HEK293 (cell line): ENCODE results near the gene AIG1.
"Not testable (repeated sequence)": the region's sequence is repeated elsewhere in the genome, so short reads cannot be mapped to it uniquely, and the experiment has no call there.

Experiments used
- CTCF ChIA-PET: fragments of 350-600 bp; formaldehyde crosslinking; extraction: SDS; loops from one replicate; lab custom pipeline; 2021; ENCODE audit warnings: antibody characterized with exemption; lab: Yijun Ruan, JAX
- POLR2A ChIA-PET: fragments of 300-600 bp; formaldehyde crosslinking; extraction: SDS; loops from one replicate; lab custom pipeline; 2020; ENCODE audit warnings: antibody characterized with exemption, inconsistent platforms; lab: Yijun Ruan, JAX
- H3K27ac ChIP-seq: fragments of 200-500 bp; sonication (Bioruptor generic); 2 replicates; pipeline ENCODE4 v1.5.1; 2014; ENCODE audit warnings: low read depth, low read length, control low read depth, inconsistent platforms; ENCODE audit errors: extremely low read depth
- H3K36me3 ChIP-seq, 2 experiments: fragments of 200-500 bp in 1 of 2; sonication (Bioruptor generic) in 1 of 2; 1 replicate in 1 of 2; 2 replicates in 1 of 2; pipeline ENCODE4 v1.5.1; 2014 to 2017; ENCODE audit warnings: inconsistent platforms in 2 of 2, low read length in 2 of 2; ENCODE audit not compliant: control insufficient read depth in 2 of 2, insufficient read depth in 1 of 2
- H3K4me1 ChIP-seq: fragments of 200-500 bp; sonication (Bioruptor generic); 2 replicates; pipeline ENCODE4 v1.5.1; 2014; ENCODE audit warnings: mild to moderate bottlenecking, low read length, inconsistent platforms; ENCODE audit not compliant: control insufficient read depth, insufficient read depth
- H3K4me3 ChIP-seq: 2 replicates; pipeline ENCODE4 v1.5.1; 2011; ENCODE audit warnings: low read depth, mild to moderate bottlenecking, control low read depth, low read length, moderate library complexity
- H3K9me3 ChIP-seq: fragments of 200-500 bp; sonication (Bioruptor generic); 2 replicates; pipeline ENCODE4 v1.5.1; 2014; ENCODE audit warnings: low read depth, low read length, inconsistent platforms; ENCODE audit not compliant: control insufficient read depth, insufficient read depth
- INSM2 ChIP-seq: fragments of 450-650 bp; formaldehyde crosslinking; IDR thresholded peaks from 2 replicates; pipeline ENCODE4 v1.5.1; 2016; ENCODE audit warnings: missing biosample characterization, missing genetic modification characterization
- PBX3 ChIP-seq: sonication (generic); formaldehyde crosslinking; IDR thresholded peaks from 2 replicates; pipeline ENCODE4 v1.8.1; 2022; ENCODE audit warnings: mild to moderate bottlenecking, moderate library complexity, missing genetic modification reagents
- TRIM28 ChIP-seq: IDR thresholded peaks from 2 replicates; pipeline ENCODE4 v1.6.1; 2011; ENCODE audit warnings: low read length, control low read depth, borderline replicate concordance
- ZNF138 ChIP-seq: fragments of 450-650 bp; formaldehyde crosslinking; IDR thresholded peaks from 2 replicates; pipeline ENCODE4 v1.5.1; 2016; ENCODE audit warnings: missing biosample characterization, missing genetic modification characterization, borderline replicate concordance
- ZNF391 ChIP-seq: fragments of 450-650 bp; formaldehyde crosslinking; IDR thresholded peaks from 2 replicates; pipeline ENCODE4 v1.5.1; 2016; ENCODE audit warnings: low read depth, missing biosample characterization, missing genetic modification characterization, borderline replicate concordance
- ZNF473 ChIP-seq: fragments of 450-650 bp; formaldehyde crosslinking; IDR thresholded peaks from 2 replicates; pipeline ENCODE4 v1.5.1; 2017; ENCODE audit warnings: missing biosample characterization, missing genetic modification characterization
- ZNF549 ChIP-seq: fragments of 450-650 bp; IDR thresholded peaks from 2 replicates; pipeline ENCODE4 v1.5.1; 2018; ENCODE audit warnings: missing biosample characterization, missing genetic modification characterization, mild to moderate bottlenecking, inconsistent platforms, moderate library complexity
- ZNF658 ChIP-seq: fragments of 450-650 bp; formaldehyde crosslinking; IDR thresholded peaks from 2 replicates; pipeline ENCODE4; 2016; ENCODE audit warnings: missing biosample characterization, missing genetic modification characterization
- ZNF777 ChIP-seq: fragments of 450-650 bp; formaldehyde crosslinking; IDR thresholded peaks from 2 replicates; pipeline ENCODE4 v1.5.1; 2017; ENCODE audit warnings: missing biosample characterization, missing genetic modification characterization, borderline replicate concordance
- ZNF843 ChIP-seq: fragments of 450-650 bp; formaldehyde crosslinking; IDR thresholded peaks from 2 replicates; pipeline ENCODE4 v1.5.1; 2016; ENCODE audit warnings: missing biosample characterization, missing genetic modification characterization
- TF ChIP-seq, protein P1 (sequence below): fragments of 450-650 bp; formaldehyde crosslinking; IDR thresholded peaks from 2 replicates; pipeline ENCODE4 v1.5.1; 2016; ENCODE audit warnings: missing biosample characterization, missing genetic modification characterization

Gene AIG1

GRCh38 chr6:143079325-143079640, 18.6 kb downstream of the AIG1 start (continued):
- TF ChIP-seq INSM2 (tag by site-specific recombination) (no peak), ZNF138 (tag by site-specific recombination) (no peak)
- TF ChIP-seq, protein P1, sequence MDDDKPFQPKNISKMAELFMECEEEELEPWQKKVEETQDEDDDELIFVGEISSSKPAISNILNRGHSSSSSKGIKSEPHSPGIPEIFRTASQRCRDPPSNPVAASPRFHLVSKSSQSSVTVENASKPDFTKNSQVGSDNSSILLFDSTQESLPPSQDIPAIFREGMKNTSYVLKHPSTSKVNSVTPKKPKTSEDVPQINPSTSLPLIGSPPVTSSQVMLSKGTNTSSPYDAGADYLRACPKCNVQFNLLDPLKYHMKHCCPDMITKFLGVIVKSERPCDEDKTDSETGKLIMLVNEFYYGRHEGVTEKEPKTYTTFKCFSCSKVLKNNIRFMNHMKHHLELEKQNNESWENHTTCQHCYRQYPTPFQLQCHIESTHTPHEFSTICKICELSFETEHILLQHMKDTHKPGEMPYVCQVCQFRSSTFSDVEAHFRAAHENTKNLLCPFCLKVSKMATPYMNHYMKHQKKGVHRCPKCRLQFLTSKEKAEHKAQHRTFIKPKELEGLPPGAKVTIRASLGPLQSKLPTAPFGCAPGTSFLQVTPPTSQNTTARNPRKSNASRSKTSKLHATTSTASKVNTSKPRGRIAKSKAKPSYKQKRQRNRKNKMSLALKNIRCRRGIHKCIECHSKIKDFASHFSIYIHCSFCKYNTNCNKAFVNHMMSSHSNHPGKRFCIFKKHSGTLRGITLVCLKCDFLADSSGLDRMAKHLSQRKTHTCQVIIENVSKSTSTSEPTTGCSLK (tag by site-specific recombination) = no peak

GRCh38 chr6:143082274-143082673, 21.6 kb downstream of the AIG1 start:
- H3K36me3 ChIP-seq, H3K4me1 ChIP-seq, H3K27ac ChIP-seq, H3K4me3 ChIP-seq, H3K9me3 ChIP-seq, POLR2A ChIA-PET: not testable (repeated sequence)
- CTCF ChIA-PET = interaction anchor here (0.6 kb wide), 1 partner anchor 15 kb away, joined by 3 read pairs; no protein-coding TSS in a partner anchor

DNA sequence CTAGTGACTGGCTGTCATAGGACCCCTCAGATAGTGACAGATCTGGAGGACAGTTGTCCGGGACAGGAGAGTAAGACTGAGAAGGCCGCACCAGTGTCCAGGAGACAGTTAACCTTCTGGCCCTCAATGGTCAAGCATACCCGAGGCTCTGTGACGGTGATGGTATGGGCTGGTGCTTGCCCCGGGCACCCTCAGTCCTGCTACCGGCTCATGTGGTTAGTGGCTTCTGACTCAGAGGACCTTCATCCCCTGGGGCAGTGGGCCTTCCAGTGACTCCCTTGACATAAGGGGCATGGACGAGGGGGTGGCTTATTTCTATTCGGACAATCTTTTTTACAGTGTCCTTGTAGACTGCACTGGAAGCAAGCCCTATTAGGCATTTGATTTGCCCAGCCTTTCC, 23.3 kb downstream of the AIG1 start:
- H3K4me1 ChIP-seq, CTCF ChIA-PET, POLR2A ChIA-PET, H3K36me3 ChIP-seq, H3K9me3 ChIP-seq, H3K4me3 ChIP-seq, H3K27ac ChIP-seq: not testable (repeated sequence)

- H3K27ac ChIP-seq, POLR2A ChIA-PET, H3K9me3 ChIP-seq, H3K36me3 ChIP-seq, H3K4me1 ChIP-seq, H3K4me3 ChIP-seq: not testable (repeated sequence)
- CTCF ChIA-PET = interaction anchor here (0.6 kb wide), 1 partner anchor 424 kb away, joined by 3 read pairs; no protein-coding TSS in a partner anchor
Measured at GRCh38 chr6:143087335-143087734, 26.6 kb downstream of the AIG1 start.

- Histone ChIP-seq H3K36me3 (no peaks in the 10 kb centered on the region), H3K9me3 (no peaks in the 10 kb centered on the region), H3K4me1 (no peaks in the 10 kb centered on the region), H3K4me3 (no peak overlapping the region), H3K27ac (no peak overlapping the region)
- POLR2A ChIA-PET = no interaction called here
- TF ChIP-seq ZNF391 = no peak
- TF ChIP-seq PBX3 (CRISPR knock-in tag) = no peak
- TF ChIP-seq ZNF777 (tag by site-specific recombination) = no peak
- TF ChIP-seq ZNF843 (tag by site-specific recombination) = 0 out of 2 replicates have a peak, but pooled peaks have one; percentile 29
- TF ChIP-seq ZNF549 (tag by site-specific recombination) = no peak
- no peak for TF ChIP-seq TRIM28
- no peak for TF ChIP-seq ZNF658 (tag by site-specific recombination)
- no peak for TF ChIP-seq ZNF473
- TF ChIP-seq, all 188 proteins: peak for 1
- CTCF ChIA-PET = interaction anchor here (0.6 kb wide), 1 partner anchor 206 kb away, joined by 3 read pairs; no protein-coding TSS in a partner anchor
Measured at GRCh38 chr6:143087856-143088255, 27.2 kb downstream of the AIG1 start.
